ENCODE data around the gene BBS9.

DNA sequence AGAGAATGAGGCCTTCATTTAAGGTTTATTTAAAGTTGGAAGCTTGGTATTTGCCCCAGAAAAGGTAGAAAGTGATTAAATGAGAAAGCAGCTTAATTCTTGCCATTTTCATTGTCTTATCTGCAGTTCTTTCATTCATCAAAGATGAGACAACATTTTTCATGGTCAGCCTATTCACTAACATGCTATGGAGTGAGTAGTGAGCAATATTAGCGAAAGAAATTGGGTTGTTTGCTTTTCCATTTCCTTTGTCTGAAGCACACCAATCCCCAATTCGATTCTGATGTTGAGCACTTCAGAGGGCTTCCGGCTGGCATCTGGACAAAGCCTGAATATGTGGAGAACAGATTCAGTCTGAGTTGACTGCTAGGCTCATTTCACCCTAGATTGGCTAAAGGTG lies 317.2 kb downstream of the BBS9 start:
- TF ChIP-seq POLR2AphosphoS5 (IDR thresholded peaks at IDR 0.05): no peak
- no peak for TF ChIP-seq CTCF (IDR thresholded peaks at IDR 0.05)
- no peak for TF ChIP-seq POLR2A (IDR thresholded peaks at IDR 0.05)
- no peak for TF ChIP-seq EP300 (IDR thresholded peaks at IDR 0.05; ENCODE audit: low read depth)
